ENCODE data around the gene NEXN. TPM values are rescaled to one million over a fixed set of nuclear protein-coding genes. Genes with fewer than 3 reads are reported as not detected.
A peak's percentile ranks its signal among the peaks of the same experiment; 100 is the strongest.

Gene NEXN
- total and polyA plus RNA-seq, 2 of the 13 experiments (the other 11 are each of a cell fraction or from before 2014, with no cell fraction given) = 0.07 to 0.97 TPM

- TF ChIP-seq ZNF570 (CRISPR knock-in tag; IDR thresholded peaks at IDR 0.05; ENCODE audit: borderline replicate concordance) (0 out of 2 replicates have a peak, but pooled peaks have one; percentile 37), CENPX (CRISPR knock-in tag; IDR thresholded peaks at IDR 0.05) (no peak), TMF1 (CRISPR knock-in tag; IDR thresholded peaks at IDR 0.05; ENCODE audit: low read depth) (no peak), FOXO4 (CRISPR knock-in tag; conservative IDR thresholded peaks at IDR 0.05) (no peak), SALL2 (CRISPR knock-in tag; IDR thresholded peaks at IDR 0.05) (no peak), RARA (CRISPR knock-in tag; IDR thresholded peaks at IDR 0.05) (no peak), ZNF619 (CRISPR knock-in tag; IDR thresholded peaks at IDR 0.05) (0 out of 2 replicates have a peak, but pooled peaks have one; percentile 16), ZNF816 (CRISPR knock-in tag; IDR thresholded peaks at IDR 0.05; ENCODE audit: borderline replicate concordance) (no peak), POLR2A (IDR thresholded peaks at IDR 0.05; ENCODE audit: insufficient read depth in 1 of 2, low read depth in 2 of 2, low read length in 2 of 2) (peak in 1 of 2 experiments; percentile 38; a peak in 1 of 4 replicates), GTF2F1 (IDR thresholded peaks at IDR 0.05; ENCODE audit: low read length) (no peak), SMARCC2 (IDR thresholded peaks at IDR 0.05) (no peak), NFE2L1 (CRISPR knock-in tag; IDR thresholded peaks at IDR 0.05; ENCODE audit: borderline replicate concordance) (no peak), MIER3 (CRISPR knock-in tag; IDR thresholded peaks at IDR 0.05; ENCODE audit: borderline replicate concordance) (no peak), MEF2D (CRISPR knock-in tag; IDR thresholded peaks at IDR 0.05) (no peak), KLF6 (CRISPR knock-in tag; IDR thresholded peaks at IDR 0.05) (no peak), MAFK (conservative IDR thresholded peaks at IDR 0.05 in 1 of 2, IDR thresholded peaks at IDR 0.05 in 1 of 2; ENCODE audit: low read length in 2 of 2) (no peak), NPAS2 (CRISPR knock-in tag; IDR thresholded peaks at IDR 0.05; ENCODE audit: borderline replicate concordance) (no peak), ZNF296 (CRISPR knock-in tag; conservative IDR thresholded peaks at IDR 0.05) (no peak), NCOA2 (CRISPR knock-in tag; IDR thresholded peaks at IDR 0.05) (no peak), KDM5B (CRISPR knock-in tag; IDR thresholded peaks at IDR 0.05; ENCODE audit: borderline replicate concordance) (0 out of 2 replicates have a peak, but pooled peaks have one; percentile 25), ZNF558 (CRISPR knock-in tag; IDR thresholded peaks at IDR 0.05; ENCODE audit: borderline replicate concordance) (no peak), TBL1XR1 (IDR thresholded peaks at IDR 0.05; ENCODE audit: borderline replicate concordance, low read length, partially characterized antibody) (no peak), CSRNP1 (CRISPR knock-in tag; IDR thresholded peaks at IDR 0.05) (no peak; the same call in 1 of the 2 replicates), ISL2 (CRISPR knock-in tag; IDR thresholded peaks at IDR 0.05) (no peak), NFYB (CRISPR knock-in tag; IDR thresholded peaks at IDR 0.05) (no peak), ZNF34 (CRISPR knock-in tag; IDR thresholded peaks at IDR 0.05; ENCODE audit: borderline replicate concordance) (no peak), ARNT (IDR thresholded peaks at IDR 0.05) (no peak), THRA (CRISPR knock-in tag; IDR thresholded peaks at IDR 0.05; ENCODE audit: borderline replicate concordance) (no peak), ZNF451 (CRISPR knock-in tag; IDR thresholded peaks at IDR 0.05) (no peak)
Measured at GRCh38 chr1:77888081-77888780, at the start of gene NEXN (continued).

Measured in HepG2 (cell line).